Activated naive CD4-positive, alpha-beta T cell treated with anti-CD3 and anti-CD28 coated beads, Interleukin-2, amount 10 ng/mL, durations not matched to agents 7 days and 5 days (primary cell): ENCODE measurements around the gene SLC24A3.

ENCODE experiments used
- CTCF ChIA-PET: fragments of 350-600 bp; sonication (Branson Sonifier 250); formaldehyde crosslinking; loops from one replicate; lab custom pipeline; 2021; ENCODE audit warnings: antibody characterized with exemption; lab: Charles Lee
- DNase-seq: peaks from one replicate; pipeline ENCODE4 v3.0.0-alpha.2; 2020
- H3K27ac Mint-ChIP-seq: one replicate; pipeline ENCODE4 v1.8.0; 2021; ENCODE audit warnings: mild to moderate bottlenecking, moderate library complexity, mixed read lengths
- H3K27me3 Mint-ChIP-seq: one replicate; pipeline ENCODE4 v1.8.0; 2021; ENCODE audit warnings: mild to moderate bottlenecking, mixed read lengths
- H3K36me3 Mint-ChIP-seq: one replicate; pipeline ENCODE4 v1.8.0; 2021; ENCODE audit warnings: mixed read lengths
- H3K4me1 Mint-ChIP-seq: one replicate; pipeline ENCODE4 v1.8.0; 2021; ENCODE audit warnings: mixed read lengths
- H3K4me3 Mint-ChIP-seq: one replicate; pipeline ENCODE4 v1.8.0; 2021; ENCODE audit warnings: mild to moderate bottlenecking, moderate library complexity, mixed read lengths
- H3K9me3 Mint-ChIP-seq: one replicate; pipeline ENCODE4 v1.8.0; 2021; ENCODE audit warnings: mixed read lengths

SLC24A3 gene

GRCh38 chr20:19557291-19557690 lies 344.8 kb downstream of the SLC24A3 start:
- H3K4me3 Mint-ChIP-seq: no peak overlapping the region
- DNase-seq: no peak
- H3K9me3 Mint-ChIP-seq: no peaks in the 10 kb centered on the region
- H3K27ac Mint-ChIP-seq: no peak overlapping the region
- H3K36me3 Mint-ChIP-seq: no peaks in the 10 kb centered on the region
- H3K27me3 Mint-ChIP-seq: no peaks in the 10 kb centered on the region
- peaks cover 5% of the 10 kb centered on the region for H3K4me1 Mint-ChIP-seq
- CTCF ChIA-PET: interaction anchor here (1.3 kb wide), 1 partner anchor 13 kb away, joined by 3 read pairs; no protein-coding TSS in a partner anchor

- Mint-ChIP-seq H3K36me3 (no peaks in the 10 kb centered on the region), H3K27ac (no peak overlapping the region), H3K9me3 (no peaks in the 10 kb centered on the region), H3K4me3 (no peak overlapping the region), H3K27me3 (no peaks in the 10 kb centered on the region), H3K4me1 (no peaks in the 10 kb centered on the region)
- CTCF ChIA-PET: no interaction called here
- no peak for DNase-seq
These were observed 348.5 kb downstream of the SLC24A3 start for GRCh38 chr20:19560881-19561480.

- CTCF ChIA-PET: no interaction called here
- no peaks in the 10 kb centered on the region for H3K4me1 Mint-ChIP-seq
- no peak for DNase-seq
- no peaks in the 10 kb centered on the region for H3K27me3 Mint-ChIP-seq
- no peaks in the 10 kb centered on the region for H3K36me3 Mint-ChIP-seq
- no peak overlapping the region for H3K4me3 Mint-ChIP-seq
- H3K9me3 Mint-ChIP-seq: no peaks in the 10 kb centered on the region
- H3K27ac Mint-ChIP-seq: no peak overlapping the region
These were observed 350.0 kb downstream of the SLC24A3 start for GRCh38 chr20:19562426-19562825.

GRCh38 chr20:19564261-19564660 lies 351.8 kb downstream of the SLC24A3 start:
- H3K4me1 Mint-ChIP-seq: no peaks in the 10 kb centered on the region
- CTCF ChIA-PET: no interaction called here
- no peaks in the 10 kb centered on the region for H3K27me3 Mint-ChIP-seq
- H3K4me3 Mint-ChIP-seq: no peak overlapping the region
- no peak overlapping the region for H3K27ac Mint-ChIP-seq
- no peak for DNase-seq
- H3K9me3 Mint-ChIP-seq: peaks cover 2% of the 10 kb centered on the region
- H3K36me3 Mint-ChIP-seq: no peaks in the 10 kb centered on the region

GRCh38 chr20:19565736-19566135 lies 353.3 kb downstream of the SLC24A3 start:
- Mint-ChIP-seq H3K27ac (no peak overlapping the region), H3K4me1 (no peaks in the 10 kb centered on the region), H3K36me3 (no peaks in the 10 kb centered on the region), H3K9me3 (peaks cover 12% of the 10 kb centered on the region), H3K27me3 (no peaks in the 10 kb centered on the region), H3K4me3 (no peak overlapping the region)
- DNase-seq: no peak
- CTCF ChIA-PET: no interaction called here

GRCh38 chr20:19566226-19566945 lies 353.9 kb downstream of the SLC24A3 start:
- CTCF ChIA-PET: no interaction called here
- DNase-seq: no peak
- peaks cover 12% of the 10 kb centered on the region for H3K9me3 Mint-ChIP-seq
- H3K4me3 Mint-ChIP-seq: no peak overlapping the region
- no peaks in the 10 kb centered on the region for H3K36me3 Mint-ChIP-seq
- H3K27me3 Mint-ChIP-seq: no peaks in the 10 kb centered on the region
- H3K4me1 Mint-ChIP-seq: no peaks in the 10 kb centered on the region
- no peak overlapping the region for H3K27ac Mint-ChIP-seq

GRCh38 chr20:19568128-19568527 lies 355.7 kb downstream of the SLC24A3 start:
- Mint-ChIP-seq H3K27ac (no peak overlapping the region), H3K27me3 (no peaks in the 10 kb centered on the region), H3K4me1 (no peaks in the 10 kb centered on the region), H3K36me3 (no peaks in the 10 kb centered on the region), H3K4me3 (no peak overlapping the region), H3K9me3 (peaks cover 12% of the 10 kb centered on the region)
- no peak for DNase-seq
- CTCF ChIA-PET: no interaction called here

GRCh38 chr20:19571996-19572395 lies 359.6 kb downstream of the SLC24A3 start:
- Mint-ChIP-seq H3K9me3 (peaks cover 12% of the 10 kb centered on the region), H3K36me3 (no peaks in the 10 kb centered on the region), H3K4me1 (no peaks in the 10 kb centered on the region), H3K27me3 (no peaks in the 10 kb centered on the region), H3K27ac (no peak overlapping the region), H3K4me3 (no peak overlapping the region)
- CTCF ChIA-PET: no interaction called here
- no peak for DNase-seq

- H3K27ac Mint-ChIP-seq: no peak overlapping the region
- no peak for DNase-seq
- no peaks in the 10 kb centered on the region for H3K27me3 Mint-ChIP-seq
- CTCF ChIA-PET: no interaction called here
- H3K36me3 Mint-ChIP-seq: no peaks in the 10 kb centered on the region
- H3K9me3 Mint-ChIP-seq: no peaks in the 10 kb centered on the region
- no peaks in the 10 kb centered on the region for H3K4me1 Mint-ChIP-seq
- H3K4me3 Mint-ChIP-seq: no peak overlapping the region
These were observed 365.2 kb downstream of the SLC24A3 start for GRCh38 chr20:19577692-19578091.

- DNase-seq: no peak
- Mint-ChIP-seq H3K27me3 (no peaks in the 10 kb centered on the region), H3K27ac (no peak overlapping the region), H3K4me1 (no peaks in the 10 kb centered on the region), H3K36me3 (no peaks in the 10 kb centered on the region), H3K9me3 (no peaks in the 10 kb centered on the region), H3K4me3 (no peak overlapping the region)
- CTCF ChIA-PET: interaction anchor here (0.6 to 2.8 kb wide), 4 partner anchors 8 to 962 kb away, joined by 3 to 53 read pairs (median 4); no protein-coding TSS in a partner anchor
These were observed 370.3 kb downstream of the SLC24A3 start for GRCh38 chr20:19582782-19583181.

- no peaks in the 10 kb centered on the region for H3K27me3 Mint-ChIP-seq
- no peaks in the 10 kb centered on the region for H3K4me1 Mint-ChIP-seq
- H3K27ac Mint-ChIP-seq: no peak overlapping the region
- H3K4me3 Mint-ChIP-seq: no peak overlapping the region
- H3K9me3 Mint-ChIP-seq: no peaks in the 10 kb centered on the region
- CTCF ChIA-PET: interaction anchor here (0.8 to 2.8 kb wide), 10 partner anchors 9 to 381 kb away, joined by 3 to 53 read pairs (median 4); no protein-coding TSS in a partner anchor
- H3K36me3 Mint-ChIP-seq: no peaks in the 10 kb centered on the region
- DNase-seq: peak; percentile 56
These were observed 371.2 kb downstream of the SLC24A3 start for GRCh38 chr20:19583532-19584175.

GRCh38 chr20:19588241-19588640 lies 375.8 kb downstream of the SLC24A3 start:
- no peak for DNase-seq
- H3K9me3 Mint-ChIP-seq: no peaks in the 10 kb centered on the region
- H3K4me1 Mint-ChIP-seq: no peaks in the 10 kb centered on the region
- H3K27ac Mint-ChIP-seq: no peak overlapping the region
- CTCF ChIA-PET: interaction anchor here (1.7 kb wide), 1 partner anchor 12 kb away, joined by 4 read pairs; no protein-coding TSS in a partner anchor
- H3K36me3 Mint-ChIP-seq: no peaks in the 10 kb centered on the region
- no peaks in the 10 kb centered on the region for H3K27me3 Mint-ChIP-seq
- H3K4me3 Mint-ChIP-seq: no peak overlapping the region

GRCh38 chr20:19588732-19589131 lies 376.3 kb downstream of the SLC24A3 start:
- no peaks in the 10 kb centered on the region for H3K27me3 Mint-ChIP-seq

GRCh38 chr20:19589787-19590362 lies 377.4 kb downstream of the SLC24A3 start:
- no peaks in the 10 kb centered on the region for H3K9me3 Mint-ChIP-seq
- H3K27me3 Mint-ChIP-seq: no peaks in the 10 kb centered on the region
- H3K27ac Mint-ChIP-seq: no peak overlapping the region
- H3K4me3 Mint-ChIP-seq: no peak overlapping the region
- CTCF ChIA-PET: no interaction called here
- no peaks in the 10 kb centered on the region for H3K4me1 Mint-ChIP-seq
- no peak for DNase-seq
- H3K36me3 Mint-ChIP-seq: no peaks in the 10 kb centered on the region

More at GRCh38 chr20:19588732-19589131, 376.3 kb downstream of the SLC24A3 start:
- H3K9me3 Mint-ChIP-seq: no peaks in the 10 kb centered on the region
- H3K4me3 Mint-ChIP-seq: no peak overlapping the region
- no peak overlapping the region for H3K27ac Mint-ChIP-seq
- no peaks in the 10 kb centered on the region for H3K4me1 Mint-ChIP-seq
- no peaks in the 10 kb centered on the region for H3K36me3 Mint-ChIP-seq
- no peak for DNase-seq
- CTCF ChIA-PET: interaction anchor here (1.7 kb wide), 1 partner anchor 12 kb away, joined by 4 read pairs; no protein-coding TSS in a partner anchor
